B cell (primary cell): Measurements from ENCODE around the gene R3HDM4. TPM values are rescaled to one million over a fixed set of nuclear protein-coding genes. Genes with fewer than 3 reads are reported as not detected.
A peak's percentile ranks its signal among the peaks of the same experiment; 100 is the strongest.

Experiments used
- ATAC-seq: fragments of 200-7000 bp; cut with Tn5 transposase; one replicate; pipeline ENCODE4 v1.10.0; 2021; ENCODE audit warnings: low read depth, mild to moderate bottlenecking, moderate number of reproducible peaks, moderate library complexity
- CTCF ChIA-PET: fragments of 350-600 bp; sonication (Branson Sonifier 250); formaldehyde crosslinking; loops from one replicate; lab custom pipeline; 2021; ENCODE audit warnings: antibody characterized with exemption, inconsistent platforms; lab: Charles Lee
- POLR2A ChIA-PET: fragments of 350-600 bp; sonication (Branson Sonifier 250); formaldehyde crosslinking; loops from one replicate; lab custom pipeline; 2021; ENCODE audit warnings: antibody characterized with exemption; lab: Charles Lee
- DNase-seq: peaks from one replicate; pipeline ENCODE4 v3.0.0; 2013
- H2AFZ ChIP-seq: 2 replicates; pipeline ENCODE4 v1.6.1; 2012; ENCODE audit warnings: mild to moderate bottlenecking, low read depth, low read length; ENCODE audit not compliant: insufficient read depth, poor library complexity, severe bottlenecking
- H3K27ac ChIP-seq, 2 donors: 1 replicate in 1 of 2; 2 replicates in 1 of 2; pipeline ENCODE4 v1.5.1; 2012 to 2013; ENCODE audit warnings: low read length in 2 of 2, mild to moderate bottlenecking in 2 of 2, moderate library complexity in 1 of 2
- H3K27me3 ChIP-seq, 4 experiments: fragments of 200-600 bp in 1 of 4; sonication (generic) in 1 of 4; replicated peaks in 1 of 4; 1 replicate in 2 of 4; 2 replicates in 2 of 4; pipeline versions ENCODE4 v1.6.1 to v1.7.0; 2013 to 2016; ENCODE audit warnings: low read length in 3 of 4, mild to moderate bottlenecking in 2 of 4, mixed read lengths in 1 of 4, moderate library complexity in 1 of 4; ENCODE audit not compliant: insufficient read depth in 4 of 4, control insufficient read depth in 3 of 4; ENCODE audit errors: control extremely low read depth in 1 of 4
- H3K36me3 ChIP-seq, 2 experiments: replicated peaks in 1 of 2; 1 replicate in 1 of 2; 2 replicates in 1 of 2; pipeline versions ENCODE4 v1.6.1 to v1.7.1; 2013; ENCODE audit warnings: low read length in 1 of 2; ENCODE audit not compliant: insufficient read depth in 2 of 2, control insufficient read depth in 1 of 2; ENCODE audit errors: control extremely low read depth in 1 of 2, extremely low read depth in 1 of 2
- H3K4me1 ChIP-seq, 2 donors: fragments of 200-600 bp in 1 of 2; sonication (generic) in 1 of 2; 1 replicate in 1 of 2; 2 replicates in 1 of 2; pipeline versions ENCODE4 v1.5.1 to v1.6.1; 2013 to 2017; ENCODE audit warnings: low read length in 2 of 2; ENCODE audit not compliant: control insufficient read depth in 2 of 2, insufficient read depth in 2 of 2
- H3K4me2 ChIP-seq: replicated peaks from 2 replicates; pipeline ENCODE3; 2012; ENCODE audit warnings: mild to moderate bottlenecking, low read depth, low read length; ENCODE audit not compliant: poor library complexity, severe bottlenecking
- H3K4me3 ChIP-seq, 5 experiments: fragments of 200-600 bp in 1 of 5; sonication (generic) in 1 of 5; 1 replicate in 3 of 5; 2 replicates in 2 of 5; pipeline versions ENCODE4 v1.5.1 to v1.7.0; 2011 to 2016; ENCODE audit warnings: low read length in 4 of 5, mild to moderate bottlenecking in 4 of 5, low read depth in 2 of 5, control low read depth in 1 of 5, moderate library complexity in 1 of 5; ENCODE audit not compliant: insufficient read depth in 1 of 5; ENCODE audit errors: control extremely low read depth in 1 of 5, extremely low read depth in 1 of 5
- H3K79me2 ChIP-seq: fragments of 200-600 bp; sonication (generic); one replicate; pipeline ENCODE4 v1.6.0; 2016; ENCODE audit warnings: low read length; ENCODE audit not compliant: control insufficient read depth, insufficient read depth
- H3K9ac ChIP-seq: fragments of 200-600 bp; sonication (generic); 2 replicates; pipeline ENCODE4 v1.6.1; 2017; ENCODE audit warnings: mild to moderate bottlenecking, low read length, moderate library complexity
- H3K9me3 ChIP-seq, 3 donors: one replicate each; pipeline versions ENCODE4 v1.6.1 to v1.7.1; 2013; ENCODE audit warnings: low read length in 2 of 3; ENCODE audit not compliant: control insufficient read depth in 2 of 3, insufficient read depth in 1 of 3; ENCODE audit errors: control extremely low read depth in 1 of 3
- H4K20me1 ChIP-seq: 2 replicates; pipeline ENCODE4 v1.6.0; 2012; ENCODE audit warnings: mild to moderate bottlenecking, low read length; ENCODE audit not compliant: insufficient read depth, control insufficient read depth, poor library complexity, severe bottlenecking
- H3K27ac Mint-ChIP-seq: one replicate; pipeline ENCODE4 v1.8.0; 2021; ENCODE audit warnings: mixed read lengths
- H3K27me3 Mint-ChIP-seq: one replicate; pipeline ENCODE4 v1.8.0; 2021; ENCODE audit warnings: mixed read lengths
- H3K4me1 Mint-ChIP-seq: one replicate; pipeline ENCODE4 v1.8.0; 2021; ENCODE audit warnings: mixed read lengths
- H3K4me3 Mint-ChIP-seq: one replicate; pipeline ENCODE4 v1.8.0; 2021; ENCODE audit warnings: mixed read lengths
- H3K9me3 Mint-ChIP-seq: one replicate; pipeline ENCODE4 v1.8.0; 2022; ENCODE audit warnings: mixed read lengths; ENCODE audit not compliant: insufficient read depth
- EZH2 ChIP-seq: IDR thresholded peaks from 2 replicates; pipeline ENCODE4 v1.6.1; 2012; ENCODE audit warnings: borderline replicate concordance, low read depth, mild to moderate bottlenecking, moderate library complexity, low read length; ENCODE audit not compliant: insufficient read depth, poor library complexity, severe bottlenecking
- WGBS: methylation state at CpG from one replicate; pipeline ENCODE4 v1.1.5; 2013; ENCODE audit warnings: missing lambda C conversion rate; ENCODE audit not compliant: insufficient coverage; 5-methylcytosine and 5-hydroxymethylcytosine counted together
- intact Hi-C: fragments of 100-400 bp; cut with micrococcal nuclease; formaldehyde crosslinking; loops from one replicate; pipeline ENCODE4 v1.10.0; 2022
- polyA plus RNA-seq: library from polyadenylated mRNA; depleted of rRNA; stranded (reverse); fragments of >200 nt; gene quantifications from 2 replicates; pipeline ENCODE4 v1.2.3, GENCODE V29; 2012
- total RNA-seq, 2 donors: library from RNA; stranded (reverse); fragments of 120-200 nt in 1 of 2; gene quantifications; 1 replicate in 1 of 2; 2 replicates in 1 of 2; pipeline versions ENCODE4 v1.2.3 to v1.2.4, GENCODE V29; 2013 to 2022
- TF ChIP-seq, protein P1 (sequence below): fragments of 200-600 bp; IDR thresholded peaks from one replicate; pipeline ENCODE4 v1.8.0; 2022; ENCODE audit warnings: antibody characterized with exemption, mild to moderate bottlenecking

R3HDM4 gene
- total and polyA plus RNA-seq, 2 donors (not counting 1 experiment from before 2014, with no cell fraction given): 168 to 176 TPM

DNA sequence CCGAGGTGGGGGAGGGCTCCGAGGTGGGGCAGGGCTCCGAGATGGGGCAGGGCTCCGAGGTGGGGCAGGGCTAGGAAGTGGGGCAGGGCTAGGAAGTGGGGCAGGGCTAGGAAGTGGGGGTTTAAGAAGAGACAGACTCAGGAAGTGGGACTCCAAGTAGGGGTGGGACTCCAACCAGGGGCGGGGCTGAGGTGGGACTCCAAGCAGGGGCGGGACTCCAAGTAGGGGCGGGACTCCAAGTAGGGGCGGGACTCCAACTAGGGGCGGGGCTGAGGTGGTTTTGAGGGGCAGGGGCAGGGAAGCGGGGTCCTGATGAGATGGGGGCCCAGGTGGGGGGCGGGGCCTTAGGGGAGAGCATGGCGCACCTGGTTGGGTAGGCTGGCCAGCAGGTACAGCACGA, 39.9 kb downstream of the R3HDM4 start:
- H3K4me1 Mint-ChIP-seq: peaks cover 9% of the 10 kb centered on the region
- no peaks in the 10 kb centered on the region for H3K79me2 ChIP-seq
- no peaks in the 10 kb centered on the region for H3K9me3 Mint-ChIP-seq
- H4K20me1 ChIP-seq: peaks cover 7% of the 10 kb centered on the region
- 81% methylated on average over 4 of the region's 13 CpGs for WGBS
- POLR2A ChIA-PET: no interaction called here
- intact Hi-C loops: no loop called here
- no peak overlapping the region for H3K9ac ChIP-seq
- no peaks in the 10 kb centered on the region for H3K27me3 Mint-ChIP-seq
- ATAC-seq: peak; percentile 67
- DNase-seq: peak; percentile 83
- TF ChIP-seq, protein P1, sequence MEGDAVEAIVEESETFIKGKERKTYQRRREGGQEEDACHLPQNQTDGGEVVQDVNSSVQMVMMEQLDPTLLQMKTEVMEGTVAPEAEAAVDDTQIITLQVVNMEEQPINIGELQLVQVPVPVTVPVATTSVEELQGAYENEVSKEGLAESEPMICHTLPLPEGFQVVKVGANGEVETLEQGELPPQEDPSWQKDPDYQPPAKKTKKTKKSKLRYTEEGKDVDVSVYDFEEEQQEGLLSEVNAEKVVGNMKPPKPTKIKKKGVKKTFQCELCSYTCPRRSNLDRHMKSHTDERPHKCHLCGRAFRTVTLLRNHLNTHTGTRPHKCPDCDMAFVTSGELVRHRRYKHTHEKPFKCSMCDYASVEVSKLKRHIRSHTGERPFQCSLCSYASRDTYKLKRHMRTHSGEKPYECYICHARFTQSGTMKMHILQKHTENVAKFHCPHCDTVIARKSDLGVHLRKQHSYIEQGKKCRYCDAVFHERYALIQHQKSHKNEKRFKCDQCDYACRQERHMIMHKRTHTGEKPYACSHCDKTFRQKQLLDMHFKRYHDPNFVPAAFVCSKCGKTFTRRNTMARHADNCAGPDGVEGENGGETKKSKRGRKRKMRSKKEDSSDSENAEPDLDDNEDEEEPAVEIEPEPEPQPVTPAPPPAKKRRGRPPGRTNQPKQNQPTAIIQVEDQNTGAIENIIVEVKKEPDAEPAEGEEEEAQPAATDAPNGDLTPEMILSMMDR: no peak
- no peak for TF ChIP-seq EZH2
- peaks cover 8 to 17% of the 10 kb centered on the region in 2 donors for H3K4me1 ChIP-seq
- no peak overlapping the region for H3K4me3 Mint-ChIP-seq
- H3K4me3 ChIP-seq: no peak overlapping the region
- no peaks in the 10 kb centered on the region for H3K27me3 ChIP-seq
- H2AFZ ChIP-seq: no peak overlapping the region
- CTCF ChIA-PET: interaction anchor here (1.5 kb wide), 1 partner anchor 9 kb away, joined by 5 read pairs; no protein-coding TSS in a partner anchor
- H3K9me3 ChIP-seq: peaks cover 0 to 3% (median 0%) of the 10 kb centered on the region in 3 donors
- peak overlapping the region; percentile 72 for H3K4me2 ChIP-seq
- H3K36me3 ChIP-seq: peaks cover 0 to 13% of the 10 kb centered on the region in 2 experiments
- peak overlapping the region; percentile 41 for H3K27ac Mint-ChIP-seq
- no peak overlapping the region for H3K27ac ChIP-seq

DNA sequence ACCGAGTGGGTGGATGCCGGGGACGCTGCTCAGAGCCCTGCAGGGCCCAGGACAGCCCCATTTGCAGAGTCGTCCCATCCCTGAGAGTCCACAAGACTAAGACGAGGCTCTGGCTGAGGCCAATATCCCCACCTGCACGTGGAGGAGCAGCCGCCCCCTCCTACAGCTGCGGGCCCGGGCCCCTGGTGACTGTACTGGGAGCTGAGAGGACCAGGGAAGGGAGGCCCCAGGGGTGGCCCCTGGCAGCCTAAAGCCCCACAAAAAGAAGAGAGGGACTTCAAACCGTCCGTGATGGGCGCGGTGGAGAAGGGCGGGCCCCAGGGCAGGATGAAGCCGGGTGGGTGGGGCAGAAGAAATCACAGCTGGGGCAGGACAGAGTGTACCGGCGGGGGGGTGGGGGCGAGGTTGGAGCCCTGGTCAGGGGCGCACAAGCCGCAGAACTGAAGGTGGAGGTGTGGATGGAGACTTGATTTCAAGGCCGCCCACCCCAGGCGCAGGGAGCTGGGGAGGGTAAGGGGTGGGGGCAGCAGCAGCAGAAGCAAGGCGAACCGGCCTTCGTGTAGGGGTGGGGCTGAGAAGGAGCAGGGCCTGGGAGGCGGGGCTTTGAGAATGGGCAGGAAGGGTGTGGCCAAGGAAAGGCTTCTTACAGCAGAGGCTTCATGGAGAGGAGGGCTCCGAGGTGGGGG, 40.6 kb downstream of the R3HDM4 start:
- peak; percentile 73 for ATAC-seq
- H3K27ac ChIP-seq: peak overlapping the region; percentile 38 to 45
- H3K9me3 ChIP-seq: peaks cover 0 to 5% (median 0%) of the 10 kb centered on the region in 3 donors
- no peaks in the 10 kb centered on the region for H3K27me3 ChIP-seq
- peak overlapping the region; percentile 49 for H3K9ac ChIP-seq
- intact Hi-C loops: no loop called here
- H3K27me3 Mint-ChIP-seq: no peaks in the 10 kb centered on the region
- peaks cover 8 to 17% of the 10 kb centered on the region in 2 donors for H3K4me1 ChIP-seq
- peaks cover 7% of the 10 kb centered on the region for H4K20me1 ChIP-seq
- H3K9me3 Mint-ChIP-seq: no peaks in the 10 kb centered on the region
- peak; percentile 90 for DNase-seq
- no peaks in the 10 kb centered on the region for H3K79me2 ChIP-seq
- CTCF ChIA-PET: no interaction called here
- H3K36me3 ChIP-seq: peaks cover 0 to 17% of the 10 kb centered on the region in 2 experiments
- TF ChIP-seq EZH2: no peak
- TF ChIP-seq, protein P1: no peak
- peak overlapping the region; percentile 45 for H3K4me3 Mint-ChIP-seq
- H3K4me2 ChIP-seq: peak overlapping the region; percentile 72
- peaks cover 9% of the 10 kb centered on the region for H3K4me1 Mint-ChIP-seq
- H3K4me3 ChIP-seq: peak overlapping the region in 3 of 5 experiments; percentile 8 to 60 (median 45)
- H3K27ac Mint-ChIP-seq: peak overlapping the region; percentile 81
- POLR2A ChIA-PET: no interaction called here
- peak overlapping the region; percentile 54 for H2AFZ ChIP-seq
- 74% methylated on average over 20 of the region's 27 CpGs for WGBS
